Natural killer cell (primary cell): ENCODE data around the gene RNASE9. TPM values are rescaled to one million over a fixed set of nuclear protein-coding genes. Genes with fewer than 3 reads are reported as not detected.

ENCODE experiments used
- ATAC-seq, 3 donors: fragments of 150-1000 bp in 2 of 3; fragments of 200-7000 bp in 1 of 3; cut with Tn5 transposase; 1 replicate in 1 of 3; 2 replicates in 2 of 3; pipeline ENCODE4 v1.10.0; 2021; ENCODE audit warnings: mild to moderate bottlenecking in 2 of 3, moderate library complexity in 2 of 3
- DNase-seq, 2 donors: peaks; one replicate each; pipeline versions ENCODE4 v3.0.0 to v3.0.0-alpha.2; 2013 to 2021; ENCODE audit warnings: mixed read lengths in 1 of 2
- H3K27ac ChIP-seq: one replicate; pipeline ENCODE4 v1.5.1; 2013; ENCODE audit warnings: mild to moderate bottlenecking, low read length
- H3K27me3 ChIP-seq: one replicate; pipeline ENCODE4 v1.6.1; 2013; ENCODE audit warnings: low read length; ENCODE audit not compliant: control insufficient read depth, insufficient read depth
- H3K36me3 ChIP-seq: one replicate; pipeline ENCODE4 v1.6.1; 2013; ENCODE audit warnings: low read length; ENCODE audit not compliant: control insufficient read depth, insufficient read depth
- H3K4me1 ChIP-seq: one replicate; pipeline ENCODE4 v1.6.1; 2013; ENCODE audit warnings: low read length; ENCODE audit not compliant: control insufficient read depth, insufficient read depth
- H3K4me3 ChIP-seq: one replicate; pipeline ENCODE4 v1.5.1; 2013; ENCODE audit warnings: low read length
- H3K9me3 ChIP-seq: one replicate; pipeline ENCODE4 v1.6.1; 2013; ENCODE audit warnings: low read length; ENCODE audit not compliant: control insufficient read depth, insufficient read depth
- H3K27ac Mint-ChIP-seq, 2 donors: one replicate each; pipeline ENCODE4 v1.8.0; 2022; ENCODE audit warnings: mild to moderate bottlenecking in 2 of 2, mixed read lengths in 2 of 2, moderate library complexity in 1 of 2
- H3K27me3 Mint-ChIP-seq, 2 donors: one replicate each; pipeline ENCODE4 v1.8.0; 2022; ENCODE audit warnings: low read depth in 2 of 2, mixed read lengths in 2 of 2
- H3K36me3 Mint-ChIP-seq: one replicate; pipeline ENCODE4 v1.8.0; 2022; ENCODE audit warnings: mixed read lengths
- H3K4me1 Mint-ChIP-seq, 2 donors: one replicate each; pipeline ENCODE4 v1.8.0; 2022; ENCODE audit warnings: mixed read lengths in 2 of 2
- H3K4me3 Mint-ChIP-seq: one replicate; pipeline ENCODE4 v1.8.0; 2022; ENCODE audit warnings: mild to moderate bottlenecking, moderate library complexity, mixed read lengths
- H3K9me3 Mint-ChIP-seq, 2 donors: one replicate each; pipeline ENCODE4 v1.8.0; 2022; ENCODE audit warnings: mixed read lengths in 2 of 2
- WGBS: methylation state at CpG from one replicate; pipeline ENCODE4 v1.1.7; 2013; ENCODE audit warnings: missing lambda C conversion rate; ENCODE audit not compliant: insufficient coverage; 5-methylcytosine and 5-hydroxymethylcytosine counted together
- intact Hi-C: fragments of 100-400 bp; cut with micrococcal nuclease; formaldehyde crosslinking; loops from one replicate; pipeline ENCODE4 v1.14.2; 2022
- total RNA-seq, 4 donors: library from RNA; stranded (reverse); fragments of 120-200 nt in 1 of 4; gene quantifications; one replicate each; pipeline versions ENCODE4 v1.2.3 to v1.2.4, GENCODE V29; 2013 to 2022
- TF ChIP-seq, protein P1 (sequence below): fragments of 200-600 bp; IDR thresholded peaks from one replicate; pipeline ENCODE4 v1.8.0; 2022; ENCODE audit warnings: antibody characterized with exemption

RNASE9 gene
- total RNA-seq, 3 donors from 2014 or later (not counting 1 experiment from before 2014, with no cell fraction given) = not detected

DNA sequence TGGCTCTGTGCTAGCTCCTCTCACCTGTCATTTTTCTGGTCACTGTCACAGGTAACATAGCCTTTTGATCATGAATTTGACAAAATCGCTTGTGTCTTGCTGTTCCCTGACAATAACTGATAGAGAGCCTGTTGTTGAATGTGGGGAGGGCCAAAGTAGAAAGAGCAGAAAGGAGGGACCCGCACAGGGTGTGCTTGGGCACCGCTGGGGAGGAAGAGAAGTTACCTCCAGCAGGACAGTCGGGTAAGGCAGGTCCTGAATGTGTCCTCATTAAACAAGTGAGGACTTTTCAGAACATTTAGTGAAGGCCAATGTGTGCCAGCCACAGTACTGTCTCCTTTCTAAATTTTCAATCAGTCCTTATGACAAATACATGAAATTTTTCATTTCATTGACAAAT is 30.4 kb upstream of the RNASE9 start, which contains the start of gene RNASE12:
TSS of gene RNASE12 (minus strand) at position 142 of the 400 bp plus-strand sequence. CDS start 653 bp downstream, outside the sequence.
- Mint-ChIP-seq H3K27ac (no peak within 1 kb of the TSS), H3K27me3 (peaks cover 17 to 38% of the 10 kb centered on the region in 2 donors), H3K4me1 (no peaks in the 10 kb centered on the region), H3K9me3 (no peaks in the 10 kb centered on the region), H3K36me3 (no peaks in the 10 kb centered on the region), H3K4me3 (no peak within 1 kb of the TSS)
- H3K27ac ChIP-seq = no peak within 1 kb of the TSS
- intact Hi-C loops = no loop called here
- 87% methylated on average over 4 of the region's 4 CpGs for WGBS
- ATAC-seq (no peak), DNase-seq (no peak)
- TF ChIP-seq, protein P1, sequence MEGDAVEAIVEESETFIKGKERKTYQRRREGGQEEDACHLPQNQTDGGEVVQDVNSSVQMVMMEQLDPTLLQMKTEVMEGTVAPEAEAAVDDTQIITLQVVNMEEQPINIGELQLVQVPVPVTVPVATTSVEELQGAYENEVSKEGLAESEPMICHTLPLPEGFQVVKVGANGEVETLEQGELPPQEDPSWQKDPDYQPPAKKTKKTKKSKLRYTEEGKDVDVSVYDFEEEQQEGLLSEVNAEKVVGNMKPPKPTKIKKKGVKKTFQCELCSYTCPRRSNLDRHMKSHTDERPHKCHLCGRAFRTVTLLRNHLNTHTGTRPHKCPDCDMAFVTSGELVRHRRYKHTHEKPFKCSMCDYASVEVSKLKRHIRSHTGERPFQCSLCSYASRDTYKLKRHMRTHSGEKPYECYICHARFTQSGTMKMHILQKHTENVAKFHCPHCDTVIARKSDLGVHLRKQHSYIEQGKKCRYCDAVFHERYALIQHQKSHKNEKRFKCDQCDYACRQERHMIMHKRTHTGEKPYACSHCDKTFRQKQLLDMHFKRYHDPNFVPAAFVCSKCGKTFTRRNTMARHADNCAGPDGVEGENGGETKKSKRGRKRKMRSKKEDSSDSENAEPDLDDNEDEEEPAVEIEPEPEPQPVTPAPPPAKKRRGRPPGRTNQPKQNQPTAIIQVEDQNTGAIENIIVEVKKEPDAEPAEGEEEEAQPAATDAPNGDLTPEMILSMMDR = no peak
- no peaks in the 10 kb centered on the region for H3K36me3 ChIP-seq
- no peaks in the 10 kb centered on the region for H3K4me1 ChIP-seq
- H3K27me3 ChIP-seq = no peaks in the 10 kb centered on the region
- H3K9me3 ChIP-seq = no peaks in the 10 kb centered on the region
- H3K4me3 ChIP-seq = no peak within 1 kb of the TSS

DNA sequence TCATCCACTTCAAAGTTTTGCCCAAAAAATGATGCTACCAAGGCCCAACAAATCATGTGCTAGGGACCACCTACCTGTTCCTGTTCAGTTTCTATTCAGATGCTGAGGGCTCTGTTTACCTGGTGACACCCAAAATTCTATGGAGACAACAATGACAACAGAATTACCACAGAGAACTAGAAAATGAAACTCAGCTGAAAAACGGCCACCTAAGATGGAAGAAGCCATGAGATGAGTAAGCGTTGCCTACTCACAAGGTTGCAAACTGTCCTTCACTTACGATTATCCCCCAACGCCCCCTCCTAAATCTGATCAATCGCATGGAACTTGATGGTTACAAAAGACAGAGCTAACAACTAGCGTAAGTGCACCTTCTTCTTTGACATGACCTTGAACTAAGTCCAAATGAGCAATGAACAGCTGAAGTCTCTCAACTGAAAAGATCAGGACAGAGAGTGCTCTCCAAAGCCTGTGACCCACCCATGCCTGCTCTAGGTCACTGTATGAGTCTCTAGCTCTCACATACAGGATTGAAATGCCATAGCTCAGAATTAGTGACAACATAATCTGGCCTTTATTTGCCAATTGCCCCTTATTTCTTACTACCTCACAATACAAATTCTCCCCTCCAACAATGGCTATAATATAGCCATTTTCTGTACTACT is 26.8 kb upstream of the RNASE9 start, which contains the start of gene RNASE11:
TSS of gene RNASE11 (minus strand) at position 513 of the 666 bp plus-strand sequence.
- Mint-ChIP-seq H3K4me1 (no peaks in the 10 kb centered on the region), H3K27me3 (peaks cover 21 to 52% of the 10 kb centered on the region in 2 donors), H3K36me3 (no peaks in the 10 kb centered on the region), H3K4me3 (no peak within 1 kb of the TSS), H3K27ac (no peak within 1 kb of the TSS), H3K9me3 (no peaks in the 10 kb centered on the region)
- H3K9me3 ChIP-seq = no peaks in the 10 kb centered on the region
- ATAC-seq (no peak), DNase-seq (no peak)
- intact Hi-C loops = no loop called here
- 83% methylated on average over 6 of the region's 6 CpGs for WGBS
- TF ChIP-seq, protein P1 = no peak
- no peaks in the 10 kb centered on the region for H3K27me3 ChIP-seq
- no peak within 1 kb of the TSS for H3K4me3 ChIP-seq
- no peak within 1 kb of the TSS for H3K27ac ChIP-seq
- no peaks in the 10 kb centered on the region for H3K36me3 ChIP-seq
- no peaks in the 10 kb centered on the region for H3K4me1 ChIP-seq

DNA sequence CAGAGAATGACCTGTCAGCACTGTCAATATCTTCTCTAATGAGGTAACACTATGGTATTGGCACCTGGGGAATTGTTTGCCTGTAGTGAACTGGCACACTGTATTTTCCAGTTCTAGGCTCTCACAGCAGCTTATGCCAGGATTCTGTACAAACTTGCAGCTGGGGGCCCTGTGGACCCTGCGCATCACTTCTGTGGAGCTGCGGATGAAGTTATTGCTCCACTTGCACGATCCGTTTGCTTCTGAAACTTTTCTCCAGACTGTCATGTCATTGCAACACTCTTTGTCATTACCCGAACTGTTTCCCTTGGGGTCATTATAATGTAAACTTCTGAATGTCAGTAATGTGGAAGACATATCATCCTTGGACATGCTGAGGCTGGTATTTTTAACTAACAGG is 23.1 kb upstream of the RNASE9 start:
- Mint-ChIP-seq H3K4me3 (no peak overlapping the region), H3K9me3 (no peaks in the 10 kb centered on the region), H3K27ac (no peak overlapping the region), H3K36me3 (no peaks in the 10 kb centered on the region), H3K4me1 (no peaks in the 10 kb centered on the region), H3K27me3 (peaks cover 11 to 30% of the 10 kb centered on the region in 2 donors)
- no peaks in the 10 kb centered on the region for H3K36me3 ChIP-seq
- H3K4me3 ChIP-seq = no peak overlapping the region
- DNase-seq (no peak), ATAC-seq (no peak)
- no peaks in the 10 kb centered on the region for H3K27me3 ChIP-seq
- no peaks in the 10 kb centered on the region for H3K4me1 ChIP-seq
- TF ChIP-seq, protein P1 = no peak
- 90% methylated on average over 5 of the region's 5 CpGs for WGBS
- intact Hi-C loops = no loop called here
- H3K27ac ChIP-seq = no peak overlapping the region
- no peaks in the 10 kb centered on the region for H3K9me3 ChIP-seq

DNA sequence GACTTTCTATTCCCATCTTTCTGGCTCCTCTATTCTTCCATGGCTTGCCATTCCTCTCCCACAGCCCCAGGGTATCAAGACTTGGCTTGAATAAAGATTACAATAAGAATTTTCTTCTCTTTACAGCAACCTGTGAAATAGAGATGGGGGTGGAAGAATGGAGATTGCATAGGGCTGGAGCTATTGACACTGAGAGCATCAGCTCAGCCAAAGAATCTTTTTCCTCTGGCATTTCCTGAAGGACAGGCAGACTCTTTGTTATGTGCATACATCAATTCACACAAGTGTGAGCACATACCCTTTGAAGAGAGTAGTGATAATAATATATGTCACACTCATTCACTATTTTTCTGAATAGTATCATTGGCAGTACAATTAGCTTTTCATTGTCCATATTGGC is 22.3 kb upstream of the RNASE9 start:
- Histone ChIP-seq H3K36me3 (no peaks in the 10 kb centered on the region), H3K9me3 (no peaks in the 10 kb centered on the region), H3K4me1 (no peaks in the 10 kb centered on the region), H3K27me3 (no peaks in the 10 kb centered on the region), H3K4me3 (no peak overlapping the region), H3K27ac (no peak overlapping the region)
- intact Hi-C loops = no loop called here
- Mint-ChIP-seq H3K4me3 (no peak overlapping the region), H3K36me3 (no peaks in the 10 kb centered on the region), H3K4me1 (no peaks in the 10 kb centered on the region), H3K27ac (no peak overlapping the region), H3K9me3 (no peaks in the 10 kb centered on the region), H3K27me3 (peaks cover 11 to 30% of the 10 kb centered on the region in 2 donors)
- ATAC-seq = no peak
- TF ChIP-seq, protein P1 = no peak
- no peak for DNase-seq
